Measurements from ENCODE around the gene KRTAP10-4.
"Not testable (repeated sequence)": the region's sequence is repeated elsewhere in the genome, so short reads cannot be mapped to it uniquely, and the experiment has no call there.

The KRTAP10-4 gene

GRCh38 chr21:44556879-44557278, 16.6 kb upstream of the KRTAP10-4 start:
- H3K27ac ChIP-seq: no peak overlapping the region
- TF ChIP-seq ZFX (IDR thresholded peaks at IDR 0.05): no peak
- no peak for TF ChIP-seq CTCF (conservative IDR thresholded peaks at IDR 0.05)

- no peak overlapping the region for H3K27ac ChIP-seq
- TF ChIP-seq ZFX (IDR thresholded peaks at IDR 0.05) (no peak), CTCF (conservative IDR thresholded peaks at IDR 0.05) (no peak)
Measured at GRCh38 chr21:44557491-44558328, 15.8 kb upstream of the KRTAP10-4 start.

GRCh38 chr21:44558329-44558675, 15.2 kb upstream of the KRTAP10-4 start:
- H3K27ac ChIP-seq: not testable (repeated sequence)

GRCh38 chr21:44558695-44559094, 14.8 kb upstream of the KRTAP10-4 start, which contains the start of gene KRTAP10-3:
KRTAP10-3 (minus strand) TSS chr21:44558795; CDS start chr21:44558715, 80 bp downstream.
- H3K27ac ChIP-seq: no peak within 1 kb of the TSS
- TF ChIP-seq ZFX (IDR thresholded peaks at IDR 0.05) (no peak), CTCF (conservative IDR thresholded peaks at IDR 0.05) (no peak)

GRCh38 chr21:44564099-44564498, 9.4 kb upstream of the KRTAP10-4 start:
- TF ChIP-seq CTCF (conservative IDR thresholded peaks at IDR 0.05): no peak
- TF ChIP-seq ZFX (IDR thresholded peaks at IDR 0.05): no peak
- no peak overlapping the region for H3K27ac ChIP-seq

- no peak overlapping the region for H3K27ac ChIP-seq
- TF ChIP-seq CTCF (conservative IDR thresholded peaks at IDR 0.05) (no peak), ZFX (IDR thresholded peaks at IDR 0.05) (no peak)
Measured at GRCh38 chr21:44564886-44565598, 8.5 kb upstream of the KRTAP10-4 start.

- H3K27ac ChIP-seq: no peak overlapping the region
- no peak for TF ChIP-seq CTCF (conservative IDR thresholded peaks at IDR 0.05)
- no peak for TF ChIP-seq ZFX (IDR thresholded peaks at IDR 0.05)
Measured at GRCh38 chr21:44566403-44566802, 7.1 kb upstream of the KRTAP10-4 start.
